ENCODE data around the gene SDK1.

SDK1 gene

GRCh38 chr7:3300651-3301448 is at the start of gene SDK1:
SDK1 (plus strand) TSS chr7:3301252; CDS start chr7:3301587, 335 bp downstream.
- DNase-seq: peak; percentile 93

- DNase-seq: no peak
Measured at GRCh38 chr7:3254718-3255117, 46.3 kb upstream of the SDK1 start.

- no peak for DNase-seq
Measured at GRCh38 chr7:3259711-3260400, 41.2 kb upstream of the SDK1 start.

GRCh38 chr7:3260401-3260715 is 40.7 kb upstream of the SDK1 start:
- peak; percentile 6 for DNase-seq

GRCh38 chr7:3264693-3265339 is 36.2 kb upstream of the SDK1 start:
- no peak for DNase-seq

GRCh38 chr7:3265388-3265787 is 35.7 kb upstream of the SDK1 start:
- no peak for DNase-seq

GRCh38 chr7:3266240-3266639 is 34.8 kb upstream of the SDK1 start:
- DNase-seq: peak; percentile 18

GRCh38 chr7:3267966-3268690 is 32.9 kb upstream of the SDK1 start:
- DNase-seq: peak; percentile 93

- no peak for DNase-seq
Measured at GRCh38 chr7:3270362-3270761, 30.7 kb upstream of the SDK1 start.

- no peak for DNase-seq
Measured at GRCh38 chr7:3271298-3271697, 29.8 kb upstream of the SDK1 start.

GRCh38 chr7:3272691-3273141 is 28.3 kb upstream of the SDK1 start:
- DNase-seq: peak; percentile 75

- DNase-seq: peak; percentile 71
Measured at GRCh38 chr7:3274131-3274530, 26.9 kb upstream of the SDK1 start.

- DNase-seq: peak; percentile 36
Measured at GRCh38 chr7:3277604-3278572, 23.2 kb upstream of the SDK1 start.

GRCh38 chr7:3279147-3279818 is 21.8 kb upstream of the SDK1 start:
- DNase-seq: peak; percentile 46

- no peak for DNase-seq
Measured at GRCh38 chr7:3280445-3280844, 20.6 kb upstream of the SDK1 start.

- no peak for DNase-seq
Measured at GRCh38 chr7:3280946-3281656, 20.0 kb upstream of the SDK1 start.

- DNase-seq: no peak
Measured at GRCh38 chr7:3282457-3282856, 18.6 kb upstream of the SDK1 start.

- no peak for DNase-seq
Measured at GRCh38 chr7:3283130-3283704, 17.8 kb upstream of the SDK1 start.

GRCh38 chr7:3285652-3286051 is 15.4 kb upstream of the SDK1 start:
- no peak for DNase-seq

GRCh38 chr7:3289996-3290395 is 11.1 kb upstream of the SDK1 start:
- DNase-seq: no peak
